ENCODE measurements around the gene TYR.
"Not testable (repeated sequence)": the region's sequence is repeated elsewhere in the genome, so short reads cannot be mapped to it uniquely, and the experiment has no call there.

The TYR gene

DNA sequence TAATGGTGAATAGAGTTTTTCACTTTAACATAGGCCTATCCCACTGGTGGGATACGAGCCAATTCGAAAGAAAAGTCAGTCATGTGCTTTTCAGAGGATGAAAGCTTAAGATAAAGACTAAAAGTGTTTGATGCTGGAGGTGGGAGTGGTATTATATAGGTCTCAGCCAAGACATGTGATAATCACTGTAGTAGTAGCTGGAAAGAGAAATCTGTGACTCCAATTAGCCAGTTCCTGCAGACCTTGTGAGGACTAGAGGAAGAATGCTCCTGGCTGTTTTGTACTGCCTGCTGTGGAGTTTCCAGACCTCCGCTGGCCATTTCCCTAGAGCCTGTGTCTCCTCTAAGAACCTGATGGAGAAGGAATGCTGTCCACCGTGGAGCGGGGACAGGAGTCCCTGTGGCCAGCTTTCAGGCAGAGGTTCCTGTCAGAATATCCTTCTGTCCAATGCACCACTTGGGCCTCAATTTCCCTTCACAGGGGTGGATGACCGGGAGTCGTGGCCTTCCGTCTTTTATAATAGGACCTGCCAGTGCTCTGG, at the start of gene TYR:
Gene TYR, plus strand, starts transcription at position 185 of the 541 bp plus-strand sequence. Its CDS starts 79 bp downstream, at position 264.
- no peak for DNase-seq (ENCODE audit: low spot score)

DNA sequence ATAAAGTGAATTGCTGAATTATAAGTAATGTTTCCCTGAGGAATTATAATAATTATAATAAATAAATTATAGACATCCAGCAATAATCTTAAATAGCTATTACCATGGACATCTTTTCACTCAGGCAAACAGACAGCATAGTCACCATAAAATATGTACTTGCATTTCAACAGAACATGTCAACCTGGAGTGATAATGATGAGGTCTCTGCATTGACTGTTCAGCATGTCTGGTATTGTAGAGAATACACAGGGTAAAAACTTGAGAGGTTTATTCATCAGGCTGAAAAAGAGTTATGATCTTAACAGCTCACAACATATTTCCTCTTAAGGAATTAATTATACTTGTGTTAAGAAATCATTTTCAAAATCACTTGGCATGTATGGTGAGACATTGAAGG, 41.1 kb upstream of the TYR start:
- DNase-seq (ENCODE audit: low spot score): no peak

DNA sequence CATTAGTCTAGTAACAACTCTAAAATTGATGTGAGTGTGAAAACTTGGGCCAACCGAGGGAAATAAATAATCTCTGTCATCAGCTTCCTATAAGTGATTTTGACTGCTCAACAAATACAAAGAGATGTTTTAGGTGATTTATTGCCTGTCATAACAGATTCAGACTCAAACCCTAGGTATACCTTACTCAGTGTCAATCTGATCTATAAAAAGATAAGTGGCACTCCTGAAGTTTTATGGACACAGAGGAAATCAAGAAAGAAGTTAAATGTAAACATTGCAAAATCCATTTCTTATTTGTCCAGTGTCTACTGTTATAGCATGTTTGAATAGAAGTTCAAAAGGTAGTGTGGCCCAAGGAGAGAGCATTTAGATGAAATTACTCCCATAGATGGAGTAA, 30.4 kb upstream of the TYR start:
- no peak for DNase-seq (ENCODE audit: low spot score)

DNA sequence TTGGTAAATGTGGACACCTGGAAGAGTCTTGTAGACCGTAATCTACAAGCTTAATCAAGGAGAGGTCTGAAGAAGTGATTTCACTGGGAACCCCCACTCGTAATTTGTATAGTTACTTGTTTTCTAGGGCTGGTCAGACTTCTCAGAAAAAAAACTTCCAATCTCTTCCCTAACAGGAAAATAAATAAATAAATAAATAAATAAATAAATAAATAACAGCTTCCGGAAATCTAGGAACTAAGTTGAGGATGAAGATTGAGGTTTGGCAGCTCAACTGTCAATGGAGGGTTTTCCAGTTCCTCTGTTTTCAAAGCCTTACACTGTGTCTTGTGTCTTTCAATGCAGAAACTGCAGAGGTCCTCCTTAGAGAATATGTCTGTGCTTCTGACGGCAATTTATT, 17.7 kb upstream of the TYR start:
- DNase-seq (ENCODE audit: low spot score): no peak

DNA sequence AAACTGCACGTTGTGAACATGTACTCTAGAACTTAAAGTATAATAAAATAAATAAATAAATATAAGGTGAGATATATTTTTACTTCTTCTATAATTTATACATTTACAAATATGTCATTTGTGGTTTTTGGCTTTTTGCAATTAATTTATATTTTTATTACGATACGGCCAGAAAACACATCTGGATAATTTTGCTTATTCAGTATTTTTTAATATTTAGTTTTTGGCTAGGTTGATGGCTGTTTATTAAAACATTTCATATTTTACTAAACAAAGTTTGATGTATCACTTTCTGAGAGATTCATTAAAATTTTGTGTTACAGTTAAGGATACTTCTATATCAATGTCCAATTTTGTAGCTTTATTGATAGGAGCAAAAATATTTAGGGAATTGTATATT, 15.7 kb upstream of the TYR start:
- DNase-seq (ENCODE audit: low spot score): no peak

DNA sequence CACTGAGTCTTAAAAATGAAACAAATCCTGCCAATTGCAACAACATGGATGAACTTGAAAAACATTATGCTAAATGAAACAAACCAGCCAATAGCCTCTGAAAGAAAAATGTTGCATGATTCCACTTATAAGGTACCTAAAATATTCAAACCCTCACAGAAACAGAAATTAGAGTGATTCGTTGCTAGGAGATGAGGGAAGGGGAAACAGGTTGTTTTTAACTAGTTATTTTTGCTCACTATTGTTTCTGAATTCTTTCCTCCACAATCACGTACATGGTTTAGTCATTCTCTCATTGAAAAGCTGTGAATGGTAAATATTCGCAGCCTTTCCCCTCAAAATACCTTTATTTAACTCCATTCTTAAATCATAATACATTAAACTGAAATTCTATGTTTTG, 14.0 kb upstream of the TYR start:
- no peak for DNase-seq (ENCODE audit: low spot score)

DNA sequence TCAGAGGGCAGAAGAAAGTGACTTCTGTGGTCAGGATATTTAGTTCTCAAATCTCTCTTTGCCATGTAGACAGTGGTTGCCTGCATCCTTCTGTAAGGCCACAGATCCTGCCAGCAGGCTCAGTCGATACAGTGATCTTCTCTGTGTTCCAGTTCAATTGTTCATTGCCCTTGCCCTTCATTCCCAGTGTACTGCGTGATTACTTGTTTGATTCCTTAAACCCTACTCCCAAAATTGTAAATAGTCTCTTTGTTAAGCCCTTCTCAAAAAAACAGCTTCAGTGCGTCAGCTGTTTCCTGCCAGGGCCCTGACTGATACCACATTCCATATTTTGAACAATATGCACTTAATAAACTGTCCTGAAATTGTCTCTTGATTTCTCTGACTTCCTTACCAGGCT, 9.3 kb upstream of the TYR start:
- no peak for DNase-seq (ENCODE audit: low spot score)

DNA sequence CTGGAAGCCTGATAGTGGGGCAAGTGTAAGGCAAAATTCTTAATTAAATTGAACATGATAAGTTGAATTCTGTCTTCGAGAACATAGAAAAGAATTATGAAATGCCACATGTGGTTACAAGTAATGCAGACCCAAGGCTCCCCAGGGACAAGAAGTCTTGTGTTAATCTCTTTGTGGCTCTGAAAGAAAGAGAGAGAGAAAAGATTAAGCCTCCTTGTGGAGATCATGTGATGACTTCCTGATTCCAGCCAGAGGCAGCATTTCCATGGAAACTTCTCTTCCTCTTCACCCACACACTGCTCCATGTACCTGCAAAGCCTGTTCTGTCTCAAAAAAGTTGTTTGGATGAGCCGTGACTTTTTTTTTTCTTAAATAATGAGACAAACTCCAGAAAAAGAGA, 1.9 kb upstream of the TYR start:
- DNase-seq (ENCODE audit: low spot score): no peak

DNA sequence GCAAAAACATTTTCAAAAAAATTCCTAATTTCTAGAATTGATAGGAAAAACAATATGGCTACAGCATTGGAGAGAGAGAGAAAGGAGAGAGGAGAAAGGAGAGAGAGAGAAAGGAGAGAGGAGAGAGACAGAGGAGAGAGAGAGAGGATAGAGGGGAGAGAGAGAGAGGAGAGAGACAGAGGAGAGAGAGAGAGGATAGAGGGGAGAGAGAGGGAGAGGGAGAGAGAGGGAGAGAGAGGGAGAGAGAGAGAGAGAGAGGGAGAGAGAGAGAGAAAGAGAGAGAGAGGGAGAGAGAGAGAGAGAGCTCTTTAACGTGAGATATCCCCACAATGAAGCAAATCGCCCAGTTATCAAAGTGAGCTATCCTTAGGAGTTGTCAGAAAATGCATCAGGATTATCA, 737 bp upstream of the TYR start:
- DNase-seq (ENCODE audit: low spot score): no peak

DNA sequence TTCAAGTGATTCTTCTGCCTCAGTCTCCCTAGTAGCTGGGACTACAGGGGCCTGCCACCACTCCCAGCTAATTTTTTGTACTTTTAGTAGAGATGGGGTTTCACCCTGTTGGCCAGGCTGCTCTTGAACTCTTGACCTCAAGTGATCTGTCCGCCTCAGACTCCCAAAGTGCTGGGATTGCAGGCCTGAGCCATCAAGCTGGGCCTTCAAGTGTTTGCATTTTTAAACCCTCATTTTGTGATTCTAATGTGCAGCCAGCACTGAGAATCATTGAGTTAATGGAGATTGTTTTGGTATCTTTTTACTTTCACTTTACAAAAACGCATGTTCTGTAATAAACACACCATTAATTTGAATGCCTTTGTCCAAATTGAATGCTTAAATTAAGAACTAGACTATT, 3.4 kb downstream of the TYR start:
- no peak for DNase-seq (ENCODE audit: low spot score)

DNA sequence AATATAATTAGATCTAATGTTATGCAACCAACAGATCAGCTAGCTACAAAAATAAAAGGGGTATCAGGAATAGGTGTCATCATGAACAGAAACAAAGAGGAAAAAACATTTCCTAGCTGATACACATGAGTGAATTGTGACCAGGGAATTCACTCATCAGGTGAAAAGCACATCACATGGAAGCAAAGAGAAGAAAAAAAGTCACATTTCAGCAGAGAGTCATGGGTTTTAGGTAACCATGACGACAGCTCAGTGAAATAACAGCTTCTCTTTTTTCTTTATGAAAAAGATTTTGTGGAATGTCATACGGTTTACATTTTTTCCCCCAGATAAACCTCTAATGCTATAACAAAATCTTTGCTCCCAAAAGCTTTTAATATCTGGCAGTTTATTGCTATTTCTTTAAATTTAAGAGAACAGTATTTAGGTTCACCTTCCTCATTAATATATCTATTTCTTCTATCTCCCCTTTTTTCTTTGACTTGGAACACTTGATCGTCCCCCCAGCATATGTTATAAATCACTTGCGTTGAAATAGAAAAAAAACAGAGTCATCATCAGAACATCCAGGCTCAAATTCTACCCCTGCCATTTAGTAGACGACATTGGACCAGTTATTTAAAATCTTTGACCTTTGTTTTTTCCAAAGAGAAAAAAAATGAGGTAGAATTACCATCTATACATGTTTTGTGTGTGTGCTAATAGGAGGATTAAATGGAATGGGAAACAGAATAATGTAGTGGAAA, 5.3 kb downstream of the TYR start:
- peak; percentile 1 for DNase-seq (ENCODE audit: low spot score)

DNA sequence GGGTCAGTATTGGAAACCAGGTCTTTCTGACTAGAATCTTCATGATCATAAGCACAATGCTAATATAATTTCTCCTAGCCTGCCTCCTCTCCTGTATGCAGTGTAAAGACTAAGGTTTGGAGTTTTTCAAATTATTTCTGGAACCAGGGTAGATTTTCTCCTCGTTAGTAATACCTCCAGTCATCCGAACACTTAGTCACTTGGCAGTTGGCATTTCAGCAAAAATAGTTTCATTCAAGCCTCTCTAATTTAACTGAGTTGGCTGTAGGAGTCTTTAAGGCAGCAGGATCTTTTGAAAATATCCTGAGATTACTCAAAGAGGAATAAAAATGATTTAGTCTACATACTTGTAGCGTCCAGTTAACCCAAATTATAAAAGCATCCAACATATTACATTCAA, 6.3 kb downstream of the TYR start:
- DNase-seq (ENCODE audit: low spot score): peak; percentile 6

DNA sequence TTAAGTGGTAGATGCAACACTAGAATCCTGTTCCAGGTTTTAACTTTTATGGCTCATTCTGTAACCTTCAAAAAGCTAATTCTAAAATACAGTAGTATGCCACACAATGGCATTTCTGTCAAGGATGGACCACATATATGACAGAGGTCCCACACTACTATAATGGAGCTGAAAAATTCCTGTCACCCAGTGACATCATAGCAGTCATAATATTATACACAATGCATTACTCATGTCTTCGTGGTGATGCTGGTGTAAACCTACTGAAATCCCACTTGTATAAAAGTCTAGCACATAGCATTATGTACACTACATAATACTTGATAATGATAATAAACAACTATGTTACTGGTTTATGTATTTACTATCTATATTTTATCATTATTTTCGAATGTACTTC, 12.1 kb downstream of the TYR start:
- no peak for DNase-seq (ENCODE audit: low spot score)

DNA sequence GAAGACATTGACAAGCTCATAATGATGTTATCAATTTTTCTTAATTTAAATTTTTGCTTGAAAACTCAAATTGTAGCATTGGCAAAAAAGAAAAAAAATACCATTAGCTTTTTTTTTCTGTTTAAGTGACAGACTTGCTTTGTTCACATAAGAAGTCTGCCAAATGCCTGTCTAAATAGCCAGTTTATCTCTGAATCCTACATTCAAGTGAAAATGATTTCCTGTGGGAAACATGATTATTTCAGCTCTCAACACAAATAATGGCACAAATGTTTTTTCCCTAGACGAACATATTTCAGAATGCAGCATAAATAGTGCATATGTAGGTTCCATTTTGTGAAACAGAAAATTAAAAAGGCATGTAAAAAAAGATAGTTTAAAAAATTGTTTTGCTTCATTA, 23.5 kb downstream of the TYR start:
- no peak for DNase-seq (ENCODE audit: low spot score)

DNA sequence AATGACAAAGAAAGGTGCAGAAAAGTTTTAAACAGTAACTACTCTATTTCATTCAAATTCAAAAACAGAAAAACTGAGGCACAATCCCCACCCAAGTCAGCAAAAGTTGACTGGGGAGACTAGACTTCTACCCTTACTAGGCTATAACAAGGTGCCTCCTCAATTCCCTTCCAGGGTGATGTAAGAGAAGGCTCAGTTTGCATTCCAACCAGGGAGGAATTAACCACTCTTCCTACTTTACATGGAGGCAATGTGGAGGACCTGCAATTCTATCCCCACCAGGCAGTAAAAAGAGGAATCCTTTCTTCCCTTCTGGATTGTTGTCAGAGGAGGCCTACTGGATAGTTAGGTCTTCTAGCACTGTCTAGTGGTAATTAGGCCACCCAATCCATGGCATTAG, 26.1 kb downstream of the TYR start:
- DNase-seq (ENCODE audit: low spot score): no peak

DNA sequence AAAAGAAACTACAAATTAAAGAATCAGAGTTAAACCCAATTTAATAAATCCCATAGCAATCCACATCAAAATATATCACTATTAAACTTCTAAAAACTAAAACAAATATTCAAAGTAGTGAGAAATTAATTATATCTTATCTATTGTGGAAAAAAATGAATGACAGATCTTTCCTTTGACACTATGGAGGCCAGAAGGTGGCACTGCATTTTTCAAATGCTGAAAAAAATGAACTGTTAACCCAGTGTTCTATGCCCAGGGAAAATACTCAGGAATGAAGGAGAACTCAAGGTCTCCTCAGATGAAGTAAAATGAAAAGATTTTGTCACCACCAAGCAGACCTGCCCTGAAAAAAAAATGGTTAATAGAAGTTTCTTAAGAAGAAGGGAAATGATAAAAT, 27.7 kb downstream of the TYR start:
- no peak for DNase-seq (ENCODE audit: low spot score)

DNA sequence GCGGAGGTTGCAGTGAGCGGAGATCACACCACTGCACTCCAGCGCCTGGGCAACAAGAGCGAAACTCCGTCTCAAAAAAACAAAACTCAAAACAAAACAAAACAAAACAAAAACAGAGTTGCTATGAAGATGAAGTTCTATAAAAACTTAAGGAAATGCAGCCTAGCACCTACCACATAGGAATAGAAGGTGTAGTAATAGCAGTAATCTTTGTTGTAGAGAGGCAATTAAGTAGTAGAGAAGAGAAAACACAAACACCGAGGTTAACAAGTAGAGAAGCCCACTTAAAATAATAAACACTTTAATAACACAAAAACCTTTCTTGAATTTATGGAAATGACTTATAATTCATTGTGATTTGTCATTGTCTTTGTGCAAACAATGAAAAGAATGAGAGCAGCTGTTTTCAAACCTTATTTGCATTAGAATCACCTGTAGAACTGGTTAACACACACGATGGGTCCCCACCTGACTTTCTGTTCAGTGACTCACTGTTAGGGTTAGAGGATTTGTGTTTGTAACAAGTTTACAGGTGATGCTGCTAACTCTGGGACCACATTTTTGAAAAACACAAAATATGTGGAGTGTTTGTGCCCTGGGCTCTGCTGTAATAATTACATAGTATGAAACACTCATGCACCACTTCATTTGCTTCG, 43.1 kb downstream of the TYR start:
- DNase-seq (ENCODE audit: low spot score): no peak

DNA sequence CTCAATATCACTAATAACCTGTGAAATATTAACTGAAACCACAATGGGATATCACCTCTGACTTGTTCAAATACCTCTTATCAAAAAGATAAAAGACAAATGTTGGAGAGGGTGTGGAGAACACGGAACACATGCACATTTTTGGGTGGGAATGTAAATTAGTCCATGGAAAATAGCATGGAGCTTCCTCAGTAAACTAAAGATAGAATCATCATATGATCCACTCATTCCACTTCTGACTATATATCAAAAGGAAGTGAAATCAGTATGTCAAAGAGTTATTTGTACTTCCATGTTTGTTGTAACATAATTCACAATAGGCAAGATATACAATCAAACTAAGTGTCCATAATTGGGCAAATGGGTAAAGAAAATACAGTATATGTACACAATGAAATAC, 57.4 kb downstream of the TYR start:
- DNase-seq (ENCODE audit: low spot score): no peak

DNA sequence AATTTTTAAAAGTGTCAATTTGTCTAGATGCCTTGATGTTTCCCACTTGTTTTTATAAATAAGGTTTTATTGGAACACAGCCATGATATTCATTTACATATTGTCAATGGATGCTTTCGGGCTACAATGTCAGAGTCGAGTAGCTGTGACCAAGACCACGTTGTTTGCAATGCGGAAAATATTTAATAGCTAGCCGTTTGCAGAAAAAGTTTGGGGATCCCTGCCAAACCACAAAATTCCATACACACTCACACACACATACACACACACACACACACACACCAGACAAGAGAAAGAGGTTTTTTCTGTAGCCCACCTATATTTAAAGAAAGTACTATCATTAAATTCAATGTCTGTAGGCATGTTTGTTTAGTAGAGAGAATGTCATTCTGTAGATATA, 58.3 kb downstream of the TYR start:
- DNase-seq (ENCODE audit: low spot score): no peak

DNA sequence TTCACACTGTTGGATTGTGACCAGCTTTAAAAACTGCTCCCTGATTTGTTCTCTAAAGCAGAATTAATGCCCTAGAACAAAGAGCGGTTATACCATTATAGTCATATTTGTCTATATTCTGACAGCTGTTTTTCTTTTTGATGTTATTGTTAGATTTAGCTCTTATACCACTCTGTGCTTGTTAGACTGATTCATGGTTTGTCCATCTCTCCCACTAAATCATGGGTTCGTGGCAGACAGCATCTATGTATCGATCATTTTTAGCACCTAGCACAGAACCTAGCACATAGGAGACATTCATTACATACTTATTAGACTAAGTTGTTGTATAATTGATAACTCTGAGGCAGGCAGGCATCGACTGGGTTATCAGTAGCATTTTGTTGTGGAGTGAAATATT, 69.3 kb downstream of the TYR start:
- DNase-seq (ENCODE audit: low spot score): not testable (repeated sequence)

DNA sequence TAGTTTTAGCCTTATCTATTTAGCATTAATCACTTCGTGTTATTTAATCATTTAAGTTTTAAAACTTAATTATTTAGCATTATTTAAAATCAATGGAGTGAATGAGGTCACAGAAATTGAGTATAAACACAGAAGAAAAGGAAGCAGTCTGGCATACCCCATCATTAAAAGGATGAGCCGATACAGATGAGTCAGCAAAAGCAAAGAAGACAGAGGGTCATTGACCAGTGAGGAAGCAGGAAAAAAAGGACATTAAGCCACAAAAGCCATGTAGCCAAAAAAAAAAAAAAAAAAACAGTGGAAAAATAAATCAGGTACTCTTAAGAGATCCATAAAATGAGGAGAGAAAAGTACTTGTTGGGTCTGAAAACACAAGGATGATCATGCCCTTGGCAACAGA, 71.5 kb downstream of the TYR start:
- no peak for DNase-seq (ENCODE audit: low spot score)

DNA sequence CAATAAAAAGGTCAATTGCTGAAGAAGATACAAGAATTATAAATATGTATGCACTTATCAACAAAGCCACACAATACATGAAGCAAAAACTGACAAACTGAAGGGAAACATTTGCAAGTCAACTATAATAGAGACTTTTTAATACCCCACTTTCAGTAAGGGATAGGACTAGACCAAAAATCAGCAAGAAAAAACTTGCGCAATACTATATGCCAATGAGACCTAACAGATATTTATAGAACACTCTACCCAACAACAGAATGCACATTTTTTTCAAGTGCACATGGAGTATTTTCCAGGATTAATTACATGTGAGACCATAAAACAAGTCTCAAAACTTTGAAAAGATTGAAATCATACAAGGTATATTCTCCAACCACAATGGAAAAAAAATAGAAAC, 83.8 kb downstream of the TYR start:
- DNase-seq (ENCODE audit: low spot score): not testable (repeated sequence)

DNA sequence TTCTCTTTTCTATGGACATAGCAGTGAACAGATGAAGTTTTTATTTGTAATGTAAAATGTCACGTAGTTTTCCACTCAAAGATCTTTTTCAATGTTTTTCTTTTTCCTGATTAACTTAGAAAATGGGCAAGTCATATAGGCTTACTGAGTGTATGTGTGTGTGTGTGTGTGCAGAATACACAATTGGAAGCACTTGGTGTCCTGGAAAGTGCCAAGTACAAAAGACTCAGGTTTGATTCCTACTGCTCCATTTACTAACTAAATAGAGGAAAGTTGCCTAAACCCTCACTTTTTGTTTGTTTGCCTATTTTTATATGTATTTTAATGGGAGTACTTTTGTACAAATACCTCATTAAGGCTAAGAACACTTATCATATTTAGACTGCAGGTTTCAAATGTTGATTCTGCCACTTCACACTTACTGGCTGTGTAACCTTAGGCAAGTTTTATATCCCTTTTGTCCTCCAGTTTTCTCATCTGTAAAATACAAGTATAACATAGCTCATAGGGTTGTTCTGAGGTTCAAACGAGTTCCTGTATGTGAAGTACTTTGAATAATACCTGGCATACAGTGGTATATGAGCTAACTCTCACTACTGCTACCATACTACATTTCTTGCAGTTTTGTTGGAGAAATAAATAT, 90.1 kb downstream of the TYR start:
- no peak for DNase-seq (ENCODE audit: low spot score)

Measured in kidney tubule cell (primary cell).